ENCODE results near the gene AIF1. TPM values are rescaled to one million over a fixed set of nuclear protein-coding genes. Genes with fewer than 3 reads are reported as not detected.
A peak's percentile ranks its signal among the peaks of the same experiment; 100 is the strongest.

AIF1 gene
- total RNA-seq, 1 donor from 2014 or later: 55.3 TPM

DNA sequence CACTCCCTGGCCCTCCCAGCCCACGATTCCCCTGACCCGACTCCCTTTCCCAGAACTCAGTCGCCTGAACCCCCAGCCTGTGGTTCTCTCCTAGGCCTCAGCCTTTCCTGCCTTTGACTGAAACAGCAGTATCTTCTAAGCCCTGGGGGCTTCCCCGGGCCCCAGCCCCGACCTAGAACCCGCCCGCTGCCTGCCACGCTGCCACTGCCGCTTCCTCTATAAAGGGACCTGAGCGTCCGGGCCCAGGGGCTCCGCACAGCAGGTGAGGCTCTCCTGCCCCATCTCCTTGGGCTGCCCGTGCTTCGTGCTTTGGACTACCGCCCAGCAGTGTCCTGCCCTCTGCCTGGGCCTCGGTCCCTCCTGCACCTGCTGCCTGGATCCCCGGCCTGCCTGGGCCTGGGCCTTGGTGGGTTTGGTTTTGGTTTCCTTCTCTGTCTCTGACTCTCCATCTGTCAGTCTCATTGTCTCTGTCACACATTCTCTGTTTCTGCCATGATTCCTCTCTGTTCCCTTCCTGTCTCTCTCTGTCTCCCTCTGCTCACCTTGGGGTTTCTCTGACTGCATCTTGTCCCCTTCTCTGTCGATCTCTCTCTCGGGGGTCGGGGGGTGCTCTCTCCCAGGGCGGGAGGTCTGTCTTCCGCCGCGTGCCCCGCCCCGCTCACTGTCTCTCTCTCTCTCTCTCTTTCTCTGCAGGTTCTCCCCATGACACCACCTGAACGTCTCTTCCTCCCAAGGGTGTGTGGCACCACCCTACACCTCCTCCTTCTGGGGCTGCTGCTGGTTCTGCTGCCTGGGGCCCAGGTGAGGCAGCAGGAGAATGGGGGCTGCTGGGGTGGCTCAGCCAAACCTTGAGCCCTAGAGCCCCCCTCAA lies 42.8 kb upstream of the AIF1 start, which contains the start of gene LTA:
TSS of gene LTA (plus strand) at position 249 of the 871 bp plus-strand sequence. CDS start at position 703, 454 bp downstream.
- intact Hi-C loops (cut with DNase I): no loop called here
- Histone ChIP-seq H3K27me3 (no peaks in the 10 kb centered on the region), H3K4me3 (peak within 1 kb of the TSS; percentile 26), H3K9me3 (no peaks in the 10 kb centered on the region), H3K27ac (no peak within 1 kb of the TSS), H3K4me1 (peaks cover 4% of the 10 kb centered on the region), H3K36me3 (no peaks in the 10 kb centered on the region)
- TF ChIP-seq, protein P1, sequence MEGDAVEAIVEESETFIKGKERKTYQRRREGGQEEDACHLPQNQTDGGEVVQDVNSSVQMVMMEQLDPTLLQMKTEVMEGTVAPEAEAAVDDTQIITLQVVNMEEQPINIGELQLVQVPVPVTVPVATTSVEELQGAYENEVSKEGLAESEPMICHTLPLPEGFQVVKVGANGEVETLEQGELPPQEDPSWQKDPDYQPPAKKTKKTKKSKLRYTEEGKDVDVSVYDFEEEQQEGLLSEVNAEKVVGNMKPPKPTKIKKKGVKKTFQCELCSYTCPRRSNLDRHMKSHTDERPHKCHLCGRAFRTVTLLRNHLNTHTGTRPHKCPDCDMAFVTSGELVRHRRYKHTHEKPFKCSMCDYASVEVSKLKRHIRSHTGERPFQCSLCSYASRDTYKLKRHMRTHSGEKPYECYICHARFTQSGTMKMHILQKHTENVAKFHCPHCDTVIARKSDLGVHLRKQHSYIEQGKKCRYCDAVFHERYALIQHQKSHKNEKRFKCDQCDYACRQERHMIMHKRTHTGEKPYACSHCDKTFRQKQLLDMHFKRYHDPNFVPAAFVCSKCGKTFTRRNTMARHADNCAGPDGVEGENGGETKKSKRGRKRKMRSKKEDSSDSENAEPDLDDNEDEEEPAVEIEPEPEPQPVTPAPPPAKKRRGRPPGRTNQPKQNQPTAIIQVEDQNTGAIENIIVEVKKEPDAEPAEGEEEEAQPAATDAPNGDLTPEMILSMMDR (IDR thresholded peaks at IDR 0.05): no peak
- DNase-seq: no peak
- ATAC-seq: no peak

DNA sequence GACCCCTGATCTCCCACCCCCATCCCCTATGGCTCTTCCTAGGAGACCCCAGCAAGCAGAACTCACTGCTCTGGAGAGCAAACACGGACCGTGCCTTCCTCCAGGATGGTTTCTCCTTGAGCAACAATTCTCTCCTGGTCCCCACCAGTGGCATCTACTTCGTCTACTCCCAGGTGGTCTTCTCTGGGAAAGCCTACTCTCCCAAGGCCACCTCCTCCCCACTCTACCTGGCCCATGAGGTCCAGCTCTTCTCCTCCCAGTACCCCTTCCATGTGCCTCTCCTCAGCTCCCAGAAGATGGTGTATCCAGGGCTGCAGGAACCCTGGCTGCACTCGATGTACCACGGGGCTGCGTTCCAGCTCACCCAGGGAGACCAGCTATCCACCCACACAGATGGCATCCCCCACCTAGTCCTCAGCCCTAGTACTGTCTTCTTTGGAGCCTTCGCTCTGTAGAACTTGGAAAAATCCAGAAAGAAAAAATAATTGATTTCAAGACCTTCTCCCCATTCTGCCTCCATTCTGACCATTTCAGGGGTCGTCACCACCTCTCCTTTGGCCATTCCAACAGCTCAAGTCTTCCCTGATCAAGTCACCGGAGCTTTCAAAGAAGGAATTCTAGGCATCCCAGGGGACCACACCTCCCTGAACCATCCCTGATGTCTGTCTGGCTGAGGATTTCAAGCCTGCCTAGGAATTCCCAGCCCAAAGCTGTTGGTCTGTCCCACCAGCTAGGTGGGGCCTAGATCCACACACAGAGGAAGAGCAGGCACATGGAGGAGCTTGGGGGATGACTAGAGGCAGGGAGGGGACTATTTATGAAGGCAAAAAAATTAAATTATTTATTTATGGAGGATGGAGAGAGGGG lies 41.6 kb upstream of the AIF1 start:
- H3K27ac ChIP-seq: no peak overlapping the region
- H3K27me3 ChIP-seq: no peaks in the 10 kb centered on the region
- TF ChIP-seq, protein P1 (IDR thresholded peaks at IDR 0.05): no peak
- H3K4me3 ChIP-seq: no peak overlapping the region
- no peaks in the 10 kb centered on the region for H3K9me3 ChIP-seq
- ATAC-seq (no peak), DNase-seq (no peak)
- peaks cover 4% of the 10 kb centered on the region for H3K4me1 ChIP-seq
- no peaks in the 10 kb centered on the region for H3K36me3 ChIP-seq
- intact Hi-C loops (cut with DNase I): no loop called here

GRCh38 chr6:31574106-31575061 lies 40.6 kb upstream of the AIF1 start:
- Histone ChIP-seq H3K4me1 (no peaks in the 10 kb centered on the region), H3K27ac (peak overlapping the region; percentile 17), H3K36me3 (no peaks in the 10 kb centered on the region), H3K9me3 (no peaks in the 10 kb centered on the region), H3K27me3 (no peaks in the 10 kb centered on the region), H3K4me3 (no peak overlapping the region)
- ATAC-seq: no peak
- DNase-seq: no peak
- intact Hi-C loops (cut with DNase I): no loop called here
- TF ChIP-seq, protein P1 (IDR thresholded peaks at IDR 0.05): no peak

GRCh38 chr6:31575335-31575901 lies 39.6 kb upstream of the AIF1 start, which contains the start of gene TNF:
Gene TNF (plus strand): TSS chr6:31575565. CDS start chr6:31575742, 177 bp downstream.
- intact Hi-C loops (cut with DNase I): no loop called here
- ATAC-seq (peak; percentile 71), DNase-seq (peak; percentile 69)
- Histone ChIP-seq H3K4me1 (no peaks in the 10 kb centered on the region), H3K27me3 (no peaks in the 10 kb centered on the region), H3K27ac (peak within 1 kb of the TSS; percentile 55), H3K36me3 (no peaks in the 10 kb centered on the region), H3K9me3 (no peaks in the 10 kb centered on the region), H3K4me3 (peak within 1 kb of the TSS; percentile 48)
- TF ChIP-seq, protein P1 (IDR thresholded peaks at IDR 0.05): no peak
